ENCODE results near the gene ASAP3.
"Not testable (repeated sequence)": the region's sequence is repeated elsewhere in the genome, so short reads cannot be mapped to it uniquely, and the experiment has no call there.

- TF ChIP-seq, protein P1, sequence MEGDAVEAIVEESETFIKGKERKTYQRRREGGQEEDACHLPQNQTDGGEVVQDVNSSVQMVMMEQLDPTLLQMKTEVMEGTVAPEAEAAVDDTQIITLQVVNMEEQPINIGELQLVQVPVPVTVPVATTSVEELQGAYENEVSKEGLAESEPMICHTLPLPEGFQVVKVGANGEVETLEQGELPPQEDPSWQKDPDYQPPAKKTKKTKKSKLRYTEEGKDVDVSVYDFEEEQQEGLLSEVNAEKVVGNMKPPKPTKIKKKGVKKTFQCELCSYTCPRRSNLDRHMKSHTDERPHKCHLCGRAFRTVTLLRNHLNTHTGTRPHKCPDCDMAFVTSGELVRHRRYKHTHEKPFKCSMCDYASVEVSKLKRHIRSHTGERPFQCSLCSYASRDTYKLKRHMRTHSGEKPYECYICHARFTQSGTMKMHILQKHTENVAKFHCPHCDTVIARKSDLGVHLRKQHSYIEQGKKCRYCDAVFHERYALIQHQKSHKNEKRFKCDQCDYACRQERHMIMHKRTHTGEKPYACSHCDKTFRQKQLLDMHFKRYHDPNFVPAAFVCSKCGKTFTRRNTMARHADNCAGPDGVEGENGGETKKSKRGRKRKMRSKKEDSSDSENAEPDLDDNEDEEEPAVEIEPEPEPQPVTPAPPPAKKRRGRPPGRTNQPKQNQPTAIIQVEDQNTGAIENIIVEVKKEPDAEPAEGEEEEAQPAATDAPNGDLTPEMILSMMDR (IDR thresholded peaks at IDR 0.05; ENCODE audit: low read depth, low read length, missing input control): not testable (repeated sequence)
- not testable (repeated sequence) for TF ChIP-seq HNF4A (conservative IDR thresholded peaks at IDR 0.05); REST (IDR thresholded peaks at IDR 0.05)
Measured at GRCh38 chr1:23380236-23380635, 103.7 kb downstream of the ASAP3 start.
